Left lung (tissue), 10 donors: ENCODE measurements around the gene MACC1. TPM values are rescaled to one million over a fixed set of nuclear protein-coding genes. Genes with fewer than 3 reads are reported as not detected.

ENCODE experiments used
- ATAC-seq: fragments of 200-7000 bp; cut with Tn5 transposase; one replicate; pipeline ENCODE4 v1.9.1; 2020; ENCODE audit warnings: moderate library complexity
- DNase-seq, 4 donors: peaks; one replicate each; pipeline ENCODE4 v3.0.0-alpha.2; 2013 to 2020
- H3K27ac ChIP-seq, 2 donors: fragments of 200-600 bp; sonication (generic) in 1 of 2; one replicate each; pipeline versions ENCODE4 v1.5.0 to v1.8.0; 2020 to 2021
- H3K27me3 ChIP-seq, 2 donors: fragments of 200-600 bp; sonication (generic) in 1 of 2; one replicate each; pipeline versions ENCODE4 v1.5.0 to v1.8.0; 2020 to 2021
- H3K36me3 ChIP-seq, 2 donors: fragments of 200-600 bp; sonication (generic) in 1 of 2; one replicate each; pipeline versions ENCODE4 v1.5.0 to v1.8.0; 2020 to 2021
- H3K4me1 ChIP-seq, 2 donors: fragments of 200-600 bp; one replicate each; pipeline ENCODE4 v1.8.0; 2021
- H3K4me3 ChIP-seq, 2 donors: fragments of 200-600 bp; sonication (generic) in 1 of 2; one replicate each; pipeline versions ENCODE4 v1.5.0 to v1.8.0; 2020 to 2021; ENCODE audit warnings: mild to moderate bottlenecking in 1 of 2
- H3K9me3 ChIP-seq, 2 donors: fragments of 200-600 bp; sonication (generic) in 1 of 2; one replicate each; pipeline versions ENCODE4 v1.5.0 to v1.8.0; 2020 to 2021
- intact Hi-C, 2 donors: fragments of 100-400 bp; cut with DNase I; formaldehyde crosslinking; loops; one replicate each; pipeline versions ENCODE4 v1.11.2 to v1.14.2; 2022
- polyA plus RNA-seq, 6 donors: library from polyadenylated mRNA; unstranded; fragments of 120-200 nt; gene quantifications; one replicate each; pipeline ENCODE4 v1.2.1, GENCODE V29; 2013; ENCODE audit not compliant: insufficient read length in 6 of 6
- total RNA-seq, 2 donors: library from RNA; stranded (reverse); fragmentation: NEBNext Ultra II Directional; extraction: Animal tissue kit (Norgen Biotek cat#: 25700); gene quantifications; one replicate each; pipeline ENCODE4 v1.2.1, GENCODE V29; 2021
- TF ChIP-seq, protein P1 (sequence below), 2 donors: fragments of 200-600 bp; sonication (generic) in 1 of 2; IDR thresholded peaks; one replicate each; pipeline versions ENCODE4 v1.5.0 to v1.8.0; 2021; ENCODE audit warnings: antibody characterized with exemption in 2 of 2
- donor health status: DM: no; HTN: yes; CAD: no.
- donor health status: DM: no; HTN: no; CAD: no.

Gene MACC1
- total and polyA plus RNA-seq, 8 donors = 8.5 to 36.2 (median 12.2) TPM

DNA sequence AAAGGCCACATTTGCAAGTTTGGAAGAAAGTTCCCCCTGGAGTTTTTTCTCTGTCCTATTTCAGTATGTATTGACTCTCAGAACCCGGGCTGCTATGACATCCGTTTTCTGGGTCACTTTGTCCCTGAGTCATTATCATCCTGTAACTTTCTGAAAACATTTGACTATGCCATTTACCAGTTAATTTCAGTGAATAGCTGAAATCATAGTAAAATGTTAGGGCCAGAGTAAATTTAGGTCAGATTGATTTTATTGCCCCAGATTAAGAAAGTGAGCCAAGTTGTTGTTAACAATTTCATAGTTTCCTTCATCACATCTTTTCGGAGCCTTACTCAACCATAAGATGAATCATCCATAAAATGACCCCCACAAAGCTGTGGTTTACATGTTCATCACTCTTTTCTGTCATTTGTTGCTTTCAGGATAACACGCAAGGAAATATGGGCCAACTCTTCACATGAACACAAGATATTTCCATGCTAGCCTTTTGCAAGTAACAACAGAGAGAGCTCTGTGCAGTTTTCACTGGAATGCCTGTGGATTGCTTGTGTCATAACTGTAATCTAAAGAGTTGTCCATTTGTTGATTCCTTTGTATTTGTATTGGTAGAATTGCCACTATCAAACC, 3.9 kb upstream of the MACC1 start:
- H3K36me3 ChIP-seq = no peaks in the 10 kb centered on the region
- no peak overlapping the region for H3K4me3 ChIP-seq
- H3K27me3 ChIP-seq = no peaks in the 10 kb centered on the region
- H3K4me1 ChIP-seq = peaks cover 5 to 40% of the 10 kb centered on the region in 2 donors
- no peaks in the 10 kb centered on the region for H3K9me3 ChIP-seq
- TF ChIP-seq, protein P1, sequence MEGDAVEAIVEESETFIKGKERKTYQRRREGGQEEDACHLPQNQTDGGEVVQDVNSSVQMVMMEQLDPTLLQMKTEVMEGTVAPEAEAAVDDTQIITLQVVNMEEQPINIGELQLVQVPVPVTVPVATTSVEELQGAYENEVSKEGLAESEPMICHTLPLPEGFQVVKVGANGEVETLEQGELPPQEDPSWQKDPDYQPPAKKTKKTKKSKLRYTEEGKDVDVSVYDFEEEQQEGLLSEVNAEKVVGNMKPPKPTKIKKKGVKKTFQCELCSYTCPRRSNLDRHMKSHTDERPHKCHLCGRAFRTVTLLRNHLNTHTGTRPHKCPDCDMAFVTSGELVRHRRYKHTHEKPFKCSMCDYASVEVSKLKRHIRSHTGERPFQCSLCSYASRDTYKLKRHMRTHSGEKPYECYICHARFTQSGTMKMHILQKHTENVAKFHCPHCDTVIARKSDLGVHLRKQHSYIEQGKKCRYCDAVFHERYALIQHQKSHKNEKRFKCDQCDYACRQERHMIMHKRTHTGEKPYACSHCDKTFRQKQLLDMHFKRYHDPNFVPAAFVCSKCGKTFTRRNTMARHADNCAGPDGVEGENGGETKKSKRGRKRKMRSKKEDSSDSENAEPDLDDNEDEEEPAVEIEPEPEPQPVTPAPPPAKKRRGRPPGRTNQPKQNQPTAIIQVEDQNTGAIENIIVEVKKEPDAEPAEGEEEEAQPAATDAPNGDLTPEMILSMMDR (IDR thresholded peaks at IDR 0.05) = no peak
- DNase-seq (peak in 2 of 4 donors; percentile 44 to 55), ATAC-seq (no peak)
- peak overlapping the region; percentile 70 to 90 for H3K27ac ChIP-seq
- intact Hi-C loops = no loop called here

- TF ChIP-seq, protein P1 (IDR thresholded peaks at IDR 0.05) = no peak
- Histone ChIP-seq H3K36me3 (no peaks in the 10 kb centered on the region), H3K9me3 (no peaks in the 10 kb centered on the region), H3K4me1 (peaks cover 5 to 40% of the 10 kb centered on the region in 2 donors), H3K4me3 (no peak overlapping the region), H3K27ac (peak overlapping the region; percentile 70 to 90), H3K27me3 (no peaks in the 10 kb centered on the region)
- DNase-seq = no peak
- no peak for ATAC-seq
- intact Hi-C loops = no loop called here
Measured at GRCh38 chr7:20220293-20220761, 3.1 kb upstream of the MACC1 start.

GRCh38 chr7:20219446-20220292, 2.5 kb upstream of the MACC1 start:
- H3K9me3 ChIP-seq = no peaks in the 10 kb centered on the region
- ATAC-seq = peak; percentile 52
- DNase-seq = peak in 2 of 4 donors; percentile 81 to 86
- TF ChIP-seq, protein P1 (IDR thresholded peaks at IDR 0.05) = peak in 1 of 2 donors; percentile 14
- peak overlapping the region; percentile 70 to 90 for H3K27ac ChIP-seq
- no peaks in the 10 kb centered on the region for H3K36me3 ChIP-seq
- H3K4me1 ChIP-seq = peaks cover 5 to 40% of the 10 kb centered on the region in 2 donors
- H3K27me3 ChIP-seq = no peaks in the 10 kb centered on the region
- intact Hi-C loops = no loop called here
- H3K4me3 ChIP-seq = no peak overlapping the region

DNA sequence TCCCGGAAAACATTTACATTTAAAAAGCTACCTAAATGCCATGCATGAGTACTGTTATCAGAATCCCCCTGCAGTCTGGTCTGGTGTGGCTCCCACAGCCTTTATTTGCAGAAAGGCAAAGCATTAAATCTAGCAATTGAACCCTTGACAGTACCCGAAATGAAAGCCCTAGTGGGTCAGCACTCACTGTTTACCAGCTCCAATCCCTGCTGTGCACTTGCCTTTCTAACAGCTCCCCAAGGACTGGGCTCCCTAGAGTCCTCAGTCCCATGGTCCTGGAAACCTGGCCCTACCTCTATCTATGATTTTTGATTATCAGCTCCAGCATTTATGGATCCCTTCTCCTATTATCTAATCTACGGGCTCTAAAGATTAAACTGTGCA, 1.9 kb upstream of the MACC1 start:
- Histone ChIP-seq H3K27me3 (no peaks in the 10 kb centered on the region), H3K4me1 (peaks cover 5 to 40% of the 10 kb centered on the region in 2 donors), H3K9me3 (no peaks in the 10 kb centered on the region), H3K27ac (peak overlapping the region; percentile 70 to 90), H3K4me3 (no peak overlapping the region), H3K36me3 (no peaks in the 10 kb centered on the region)
- no peak for DNase-seq
- intact Hi-C loops = no loop called here
- TF ChIP-seq, protein P1 (IDR thresholded peaks at IDR 0.05) = no peak
- ATAC-seq = no peak

DNA sequence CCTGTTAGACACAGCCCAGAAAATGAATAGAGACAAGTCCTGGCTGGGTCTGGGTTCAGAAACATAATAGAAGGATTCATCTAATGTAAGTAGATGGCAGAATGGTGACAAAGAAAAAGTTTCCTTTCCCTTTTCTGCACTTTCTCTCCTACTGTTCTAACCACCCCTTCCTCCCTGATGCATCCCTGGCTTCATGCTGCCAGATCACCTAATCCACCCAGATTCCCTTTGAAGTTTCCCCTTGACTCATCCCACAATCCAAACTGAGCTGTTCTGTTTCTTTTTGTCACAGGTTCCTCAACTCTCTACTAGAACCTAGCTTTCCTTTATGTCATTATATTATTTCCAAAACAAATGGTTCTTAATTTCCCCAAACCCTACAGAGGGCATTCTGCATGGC, 1.1 kb upstream of the MACC1 start:
- ATAC-seq = no peak

More for the DNA sequence above, 1.1 kb upstream of the MACC1 start:
- peak overlapping the region; percentile 82 to 90 for H3K27ac ChIP-seq
- no peaks in the 10 kb centered on the region for H3K27me3 ChIP-seq
- peaks cover 5 to 40% of the 10 kb centered on the region in 2 donors for H3K4me1 ChIP-seq
- H3K4me3 ChIP-seq = no peak overlapping the region
- no peaks in the 10 kb centered on the region for H3K36me3 ChIP-seq
- intact Hi-C loops = no loop called here
- TF ChIP-seq, protein P1 (IDR thresholded peaks at IDR 0.05) = no peak
- no peaks in the 10 kb centered on the region for H3K9me3 ChIP-seq
- no peak for DNase-seq
